ENCODE measurements around the gene UCN3.

- TF ChIP-seq GATA2 (IDR thresholded peaks at IDR 0.05; ENCODE audit: low read depth, low read length) (no peak), GATA3 (IDR thresholded peaks at IDR 0.05; ENCODE audit: low read depth, low read length) (no peak)
Observed at GRCh38 chr10:5419466-5420094, 54.8 kb downstream of the UCN3 start.
